ENCODE results near the gene MAN2B1. TPM values are rescaled to one million over a fixed set of nuclear protein-coding genes. Genes with fewer than 3 reads are reported as not detected.
A peak's percentile ranks its signal among the peaks of the same experiment; 100 is the strongest.

MAN2B1 gene
- total and polyA plus RNA-seq, 2 of the 13 experiments (the other 11 are each of a cell fraction or from before 2014, with no cell fraction given): 23.6 to 23.8 TPM

DNA sequence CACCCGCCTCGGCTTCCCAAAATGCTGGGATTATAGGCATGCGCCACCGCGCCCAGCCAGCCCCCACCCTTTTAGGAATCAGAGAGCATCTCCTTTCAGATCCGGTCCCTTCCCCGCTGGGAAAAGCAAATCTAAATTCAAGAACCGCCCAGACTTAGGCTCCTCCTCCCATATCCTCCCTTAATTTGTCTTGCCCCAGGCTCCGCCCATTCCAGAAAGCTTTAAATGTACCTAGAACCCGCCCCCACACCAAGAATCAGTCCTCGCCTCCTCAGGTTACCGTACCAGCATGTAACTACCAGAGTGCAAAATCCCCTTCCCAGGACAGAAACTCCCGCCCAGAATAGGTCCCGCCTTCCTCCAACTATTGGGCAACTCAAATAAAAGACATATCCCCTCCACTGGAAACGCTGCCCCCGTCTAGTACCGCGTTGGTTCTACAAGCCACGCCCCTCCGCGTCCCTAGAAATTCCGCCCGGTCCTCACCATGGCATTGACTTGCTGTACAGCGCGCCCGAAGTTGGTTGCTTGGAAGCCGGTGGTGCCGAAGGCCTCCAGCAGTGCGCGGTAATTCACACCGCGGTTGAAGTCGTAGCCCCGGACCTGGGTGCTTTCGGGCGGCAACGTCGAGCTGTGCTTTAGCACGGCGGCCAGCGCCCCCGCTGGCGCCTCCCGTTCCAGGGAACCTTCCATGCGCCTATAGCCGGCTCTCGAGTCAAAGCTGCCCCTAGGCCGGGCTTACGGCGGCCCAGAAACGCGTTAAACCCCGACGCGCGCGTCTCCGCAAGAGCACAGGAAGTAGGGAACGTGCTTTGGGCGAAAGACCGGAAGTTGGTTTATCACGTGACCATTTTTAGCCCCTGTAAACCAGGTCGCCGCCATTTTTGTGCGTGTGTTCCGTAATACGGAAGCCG lies 14.8 kb upstream of the MAN2B1 start, which contains the start of gene DHPS (continued):
- TF ChIP-seq CERS6 (CRISPR knock-in tag; IDR thresholded peaks at IDR 0.05) (0 out of 2 replicates have a peak, but pooled peaks have one; percentile 40), ZBTB38 (CRISPR knock-in tag; IDR thresholded peaks at IDR 0.05) (peak; percentile 30; the same call in 1 of the 2 replicates), MEF2D (CRISPR knock-in tag; IDR thresholded peaks at IDR 0.05) (peak; percentile 59; the same call in 1 of the 2 replicates), ZNF776 (CRISPR knock-in tag; IDR thresholded peaks at IDR 0.05) (peak; percentile 59; the same call in 1 of the 2 replicates), ATRX (CRISPR knock-in tag; IDR thresholded peaks at IDR 0.05; ENCODE audit: borderline replicate concordance) (no peak), ZNF451 (CRISPR knock-in tag; IDR thresholded peaks at IDR 0.05) (no peak), HDAC6 (IDR thresholded peaks at IDR 0.05; ENCODE audit: low read depth, low read length) (no peak), ZNF350 (CRISPR knock-in tag; IDR thresholded peaks at IDR 0.05; ENCODE audit: borderline replicate concordance, low read depth) (peak; percentile 93; the same call in 1 of the 2 replicates), FOXO1 (CRISPR knock-in tag; IDR thresholded peaks at IDR 0.05) (peak; percentile 30; the same call in 1 of the 2 replicates), GATAD1 (CRISPR knock-in tag; IDR thresholded peaks at IDR 0.05) (peak; percentile 89), SATB2 (CRISPR knock-in tag; IDR thresholded peaks at IDR 0.05) (no peak), NONO (IDR thresholded peaks at IDR 0.05) (no peak), NONO (CRISPR knock-in tag; conservative IDR thresholded peaks at IDR 0.05) (peak; percentile 85; the same call in 1 of the 2 replicates), ZNF674 (CRISPR knock-in tag; IDR thresholded peaks at IDR 0.05; ENCODE audit: low read depth) (no peak), ZNF510 (CRISPR knock-in tag; IDR thresholded peaks at IDR 0.05; ENCODE audit: low read depth) (no peak), ZKSCAN5 (CRISPR knock-in tag; IDR thresholded peaks at IDR 0.05) (no peak), MIER3 (CRISPR knock-in tag; IDR thresholded peaks at IDR 0.05; ENCODE audit: borderline replicate concordance) (0 out of 2 replicates have a peak, but pooled peaks have one; percentile 25), PHF8 (CRISPR knock-in tag; IDR thresholded peaks at IDR 0.05) (peak; percentile 87), IRF9 (CRISPR knock-in tag; IDR thresholded peaks at IDR 0.05; ENCODE audit: borderline replicate concordance) (peak; percentile 63; the same call in 1 of the 2 replicates), ZC3H4 (CRISPR knock-in tag; IDR thresholded peaks at IDR 0.05; ENCODE audit: borderline replicate concordance) (peak; percentile 45; the same call in 1 of the 2 replicates), TCF12 (IDR thresholded peaks at IDR 0.05) (no peak), TCF12 (CRISPR knock-in tag; IDR thresholded peaks at IDR 0.05) (no peak), TAF1 (CRISPR knock-in tag; IDR thresholded peaks at IDR 0.05) (peak; percentile 83), POLR2G (IDR thresholded peaks at IDR 0.05; ENCODE audit: low read depth, low read length) (peak; percentile 77), CC2D1A (CRISPR knock-in tag; IDR thresholded peaks at IDR 0.05) (no peak)
- TF ChIP-seq, protein P1, sequence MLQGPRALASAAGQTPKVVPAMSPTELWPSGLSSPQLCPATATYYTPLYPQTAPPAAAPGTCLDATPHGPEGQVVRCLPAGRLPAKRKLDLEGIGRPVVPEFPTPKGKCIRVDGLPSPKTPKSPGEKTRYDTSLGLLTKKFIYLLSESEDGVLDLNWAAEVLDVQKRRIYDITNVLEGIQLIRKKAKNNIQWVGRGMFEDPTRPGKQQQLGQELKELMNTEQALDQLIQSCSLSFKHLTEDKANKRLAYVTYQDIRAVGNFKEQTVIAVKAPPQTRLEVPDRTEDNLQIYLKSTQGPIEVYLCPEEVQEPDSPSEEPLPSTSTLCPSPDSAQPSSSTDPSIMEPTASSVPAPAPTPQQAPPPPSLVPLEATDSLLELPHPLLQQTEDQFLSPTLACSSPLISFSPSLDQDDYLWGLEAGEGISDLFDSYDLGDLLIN (CRISPR knock-in tag; IDR thresholded peaks at IDR 0.05; ENCODE audit: borderline replicate concordance): no peak
- TF ChIP-seq, protein P2, sequence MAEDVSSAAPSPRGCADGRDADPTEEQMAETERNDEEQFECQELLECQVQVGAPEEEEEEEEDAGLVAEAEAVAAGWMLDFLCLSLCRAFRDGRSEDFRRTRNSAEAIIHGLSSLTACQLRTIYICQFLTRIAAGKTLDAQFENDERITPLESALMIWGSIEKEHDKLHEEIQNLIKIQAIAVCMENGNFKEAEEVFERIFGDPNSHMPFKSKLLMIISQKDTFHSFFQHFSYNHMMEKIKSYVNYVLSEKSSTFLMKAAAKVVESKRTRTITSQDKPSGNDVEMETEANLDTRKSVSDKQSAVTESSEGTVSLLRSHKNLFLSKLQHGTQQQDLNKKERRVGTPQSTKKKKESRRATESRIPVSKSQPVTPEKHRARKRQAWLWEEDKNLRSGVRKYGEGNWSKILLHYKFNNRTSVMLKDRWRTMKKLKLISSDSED (CRISPR knock-in tag; IDR thresholded peaks at IDR 0.05): peak; percentile 39; the same call in 1 of the 2 replicates

Data from HepG2 (cell line).